Activated CD8-positive, alpha-beta memory T cell treated with anti-CD3 and anti-CD28 coated beads, Interleukin-2, amount 50 U/mL, for 48 hours (primary cell): ENCODE data around the gene OPA3.
"Not testable (repeated sequence)": the region's sequence is repeated elsewhere in the genome, so short reads cannot be mapped to it uniquely, and the experiment has no call there.

ENCODE experiments used
- DNase-seq: peaks from one replicate; pipeline ENCODE4 v3.0.0-alpha.2; 2020

Gene OPA3

GRCh38 chr19:45584332-45585157 lies at the start of gene OPA3:
Gene OPA3, minus strand, starts transcription at chr19:45584802. Its CDS starts 38 bp downstream, at chr19:45584764.
- peak; percentile 97 for DNase-seq

- DNase-seq, result peak; percentile 82
These were observed 48.0 kb upstream of the OPA3 start for GRCh38 chr19:45632468-45633196.

- DNase-seq, result no peak
These were observed 45.9 kb upstream of the OPA3 start for GRCh38 chr19:45630463-45630862.

GRCh38 chr19:45629704-45630103 lies 45.1 kb upstream of the OPA3 start:
- DNase-seq, result no peak

GRCh38 chr19:45628219-45628618 lies 43.6 kb upstream of the OPA3 start:
- DNase-seq, result not testable (repeated sequence)

GRCh38 chr19:45623984-45624383 lies 39.4 kb upstream of the OPA3 start:
- no peak for DNase-seq

- DNase-seq, result no peak
These were observed 37.4 kb upstream of the OPA3 start for GRCh38 chr19:45621976-45622503.

GRCh38 chr19:45621389-45621788 lies 36.8 kb upstream of the OPA3 start:
- DNase-seq, result no peak

GRCh38 chr19:45616704-45617017 lies 32.1 kb upstream of the OPA3 start:
- no peak for DNase-seq

- peak; percentile 93 for DNase-seq
These were observed 31.4 kb upstream of the OPA3 start for GRCh38 chr19:45615795-45616703.

GRCh38 chr19:45615056-45615455 lies 30.5 kb upstream of the OPA3 start:
- not testable (repeated sequence) for DNase-seq

- no peak for DNase-seq
These were observed 29.5 kb upstream of the OPA3 start for GRCh38 chr19:45613926-45614725.

GRCh38 chr19:45608948-45609347 lies 24.3 kb upstream of the OPA3 start:
- DNase-seq, result no peak

GRCh38 chr19:45607071-45608029 lies 22.7 kb upstream of the OPA3 start:
- peak; percentile 74 for DNase-seq

GRCh38 chr19:45601524-45602374 lies 17.1 kb upstream of the OPA3 start, which contains the start of gene GPR4:
Gene GPR4, minus strand, starts transcription at chr19:45602212. Its CDS starts 10,346 bp downstream, at chr19:45591866.
- DNase-seq, result no peak

- DNase-seq, result no peak
These were observed 16.5 kb upstream of the OPA3 start for GRCh38 chr19:45601115-45601514.

GRCh38 chr19:45600340-45600885 lies 15.8 kb upstream of the OPA3 start:
- DNase-seq, result no peak

GRCh38 chr19:45599286-45599685 lies 14.7 kb upstream of the OPA3 start:
- no peak for DNase-seq

- no peak for DNase-seq
These were observed 13.8 kb upstream of the OPA3 start for GRCh38 chr19:45598267-45599001.
